ENCODE measurements around the gene GLI2. TPM values are rescaled to one million over a fixed set of nuclear protein-coding genes. Genes with fewer than 3 reads are reported as not detected.

Gene GLI2
- total and polyA plus RNA-seq, 2 of the 4 experiments (the other 2 are of a cell fraction): 3.8 to 26.0 TPM

GRCh38 chr2:120736624-120737339 is 1.1 kb downstream of the GLI2 start (continued):
- TF ChIP-seq CTCF (conservative IDR thresholded peaks at IDR 0.05; ENCODE audit: low read depth, low read length): no peak

Data from IMR-90 (cell line).